ENCODE measurements around the gene OR2K2.

GRCh38 chr9:111316796-111317195, 13.2 kb downstream of the OR2K2 start:
- no peak for TF ChIP-seq OTX1 (CRISPR knock-in tag; IDR thresholded peaks at IDR 0.05)
- TF ChIP-seq POLR2A (conservative IDR thresholded peaks at IDR 0.05): no peak
- no peak for TF ChIP-seq MECOM (CRISPR knock-in tag; IDR thresholded peaks at IDR 0.05)
- TF ChIP-seq CEBPG (CRISPR knock-in tag; IDR thresholded peaks at IDR 0.05): no peak
- no peak for TF ChIP-seq CEBPG (tag; conservative IDR thresholded peaks at IDR 0.05 in 1 of 2, IDR thresholded peaks at IDR 0.05 in 1 of 2)
- no peak for TF ChIP-seq CREM (IDR thresholded peaks at IDR 0.05; ENCODE audit: low read depth)

Measured in K562 (cell line).